ENCODE measurements around the gene INTS3. TPM values are rescaled to one million over a fixed set of nuclear protein-coding genes. Genes with fewer than 3 reads are reported as not detected.

INTS3 gene
- total and polyA plus RNA-seq, 2 donors (not counting 3 experiments of a cell fraction or from before 2014, with no cell fraction given): 61.9 to 63.1 TPM

GRCh38 chr1:153688276-153688675 lies 39.6 kb upstream of the INTS3 start:
- BruUV-seq (replicated peaks): no TSS peak
- intact Hi-C loops (cut with micrococcal nuclease): no loop called here
- H3K4me2 ChIP-seq (ENCODE audit: insufficient read depth, low read length): no peak overlapping the region

More at GRCh38 chr1:153688276-153688675, 39.6 kb upstream of the INTS3 start:
- FAIRE-seq (no peak), DNase-seq (ENCODE audit: low read depth, low spot score) (no peak)
- Histone ChIP-seq H3K79me2 (ENCODE audit: control insufficient read depth, insufficient read depth, low read length) (no peaks in the 10 kb centered on the region), H2AFZ (ENCODE audit: low read depth, low read length) (no peak overlapping the region), H4K20me1 (replicated peaks; ENCODE audit: control insufficient read depth, extremely low read depth, insufficient read depth, low read length) (no peaks in the 10 kb centered on the region), H3K4me1 (ENCODE audit: control insufficient read depth, extremely low read depth, insufficient read depth, low read length) (no peaks in the 10 kb centered on the region), H3K36me3 (ENCODE audit: control insufficient read depth in 2 of 2, extremely low read depth in 1 of 2, insufficient read depth in 2 of 2, low read length in 2 of 2) (peaks cover 0 to 16% of the 10 kb centered on the region in 2 experiments), H3K9me3 (replicated peaks; ENCODE audit: control insufficient read depth, insufficient read depth, low read length) (no peaks in the 10 kb centered on the region), H3K4me3 (replicated peaks in 1 of 3; ENCODE audit: insufficient read depth in 1 of 3, low read depth in 1 of 3, low read length in 3 of 3) (no peak overlapping the region), H3K27ac (ENCODE audit: insufficient read depth, low read depth, low read length) (no peak overlapping the region), H3K27me3 (ENCODE audit: control insufficient read depth in 2 of 2, insufficient read depth in 2 of 2, low read length in 2 of 2) (no peaks in the 10 kb centered on the region), H3K9ac (replicated peaks; ENCODE audit: extremely low read depth, insufficient read depth, low read length) (no peak overlapping the region), H3K9me1 (replicated peaks; ENCODE audit: control insufficient read depth, extremely low read depth, insufficient read depth, low read length) (no peaks in the 10 kb centered on the region)
- TF ChIP-seq MAX (IDR thresholded peaks at IDR 0.05; ENCODE audit: insufficient read depth, insufficient read length): no peak
- TF ChIP-seq POLR2A (IDR thresholded peaks at IDR 0.05; ENCODE audit: low read depth, low read length): no peak
- TF ChIP-seq POLR2AphosphoS5 (IDR thresholded peaks at IDR 0.05; ENCODE audit: insufficient read depth, low read depth, low read length): no peak
- TF ChIP-seq MYC (IDR thresholded peaks at IDR 0.05; ENCODE audit: low read depth, low read length): no peak
- TF ChIP-seq, protein P1, sequence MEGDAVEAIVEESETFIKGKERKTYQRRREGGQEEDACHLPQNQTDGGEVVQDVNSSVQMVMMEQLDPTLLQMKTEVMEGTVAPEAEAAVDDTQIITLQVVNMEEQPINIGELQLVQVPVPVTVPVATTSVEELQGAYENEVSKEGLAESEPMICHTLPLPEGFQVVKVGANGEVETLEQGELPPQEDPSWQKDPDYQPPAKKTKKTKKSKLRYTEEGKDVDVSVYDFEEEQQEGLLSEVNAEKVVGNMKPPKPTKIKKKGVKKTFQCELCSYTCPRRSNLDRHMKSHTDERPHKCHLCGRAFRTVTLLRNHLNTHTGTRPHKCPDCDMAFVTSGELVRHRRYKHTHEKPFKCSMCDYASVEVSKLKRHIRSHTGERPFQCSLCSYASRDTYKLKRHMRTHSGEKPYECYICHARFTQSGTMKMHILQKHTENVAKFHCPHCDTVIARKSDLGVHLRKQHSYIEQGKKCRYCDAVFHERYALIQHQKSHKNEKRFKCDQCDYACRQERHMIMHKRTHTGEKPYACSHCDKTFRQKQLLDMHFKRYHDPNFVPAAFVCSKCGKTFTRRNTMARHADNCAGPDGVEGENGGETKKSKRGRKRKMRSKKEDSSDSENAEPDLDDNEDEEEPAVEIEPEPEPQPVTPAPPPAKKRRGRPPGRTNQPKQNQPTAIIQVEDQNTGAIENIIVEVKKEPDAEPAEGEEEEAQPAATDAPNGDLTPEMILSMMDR (IDR thresholded peaks at IDR 0.05; ENCODE audit: extremely low read depth in 1 of 2, insufficient read depth in 1 of 2, low read depth in 1 of 2, low read length in 2 of 2): no peak
- TF ChIP-seq EZH2 (IDR thresholded peaks at IDR 0.05; ENCODE audit: borderline replicate concordance, low read depth, low read length, severe bottlenecking): no peak
- no peak for TF ChIP-seq GATA2 (IDR thresholded peaks at IDR 0.05; ENCODE audit: insufficient read depth, insufficient read length, low read depth, low read length)
- no peak for TF ChIP-seq JUN (IDR thresholded peaks at IDR 0.05; ENCODE audit: borderline replicate concordance, insufficient read depth, insufficient read length, low read depth)
- TF ChIP-seq FOS (IDR thresholded peaks at IDR 0.05; ENCODE audit: borderline replicate concordance, insufficient read depth, low read length): no peak
- dilution Hi-C loops (cut with MboI; ENCODE audit: extremely low pct_ligation_motif_present, low sequenced_read_pairs): no loop called here
- ChIA-PET CTCF (no interaction called here), POLR2A (no interaction called here)
